ENCODE measurements around the gene OR52A5.
"Not testable (repeated sequence)": the region's sequence is repeated elsewhere in the genome, so short reads cannot be mapped to it uniquely, and the experiment has no call there.

OR52A5 gene

GRCh38 chr11:5137996-5138395 is at the start of gene OR52A5:
Gene OR52A5 (minus strand): TSS chr11:5138356. CDS start chr11:5132642, 5,714 bp downstream.
- no peak for DNase-seq

- no peak for DNase-seq
Measured at GRCh38 chr11:5178046-5178837, 40.1 kb upstream of the OR52A5 start.

DNA sequence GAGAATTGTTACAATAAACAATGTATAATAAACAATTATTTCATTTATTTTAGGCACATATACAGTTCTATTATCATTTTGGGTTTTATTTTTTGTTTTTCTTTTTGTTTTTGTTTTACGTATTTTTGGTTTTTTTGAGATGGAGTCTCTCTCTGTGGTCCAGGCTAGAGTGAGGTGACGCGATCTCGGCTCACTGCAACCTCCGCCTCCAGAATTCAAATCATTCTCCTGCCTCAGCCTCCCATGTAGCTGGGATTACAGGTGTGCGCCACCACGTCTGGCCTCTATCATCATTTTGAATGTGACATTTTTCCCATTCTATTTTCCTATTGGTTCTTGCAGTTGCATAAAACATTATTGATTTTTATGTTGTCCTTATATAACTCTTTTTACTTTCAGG is 36.8 kb upstream of the OR52A5 start:
- DNase-seq, result no peak

- no peak for DNase-seq
Measured at GRCh38 chr11:5171856-5172255, 33.7 kb upstream of the OR52A5 start.

DNA sequence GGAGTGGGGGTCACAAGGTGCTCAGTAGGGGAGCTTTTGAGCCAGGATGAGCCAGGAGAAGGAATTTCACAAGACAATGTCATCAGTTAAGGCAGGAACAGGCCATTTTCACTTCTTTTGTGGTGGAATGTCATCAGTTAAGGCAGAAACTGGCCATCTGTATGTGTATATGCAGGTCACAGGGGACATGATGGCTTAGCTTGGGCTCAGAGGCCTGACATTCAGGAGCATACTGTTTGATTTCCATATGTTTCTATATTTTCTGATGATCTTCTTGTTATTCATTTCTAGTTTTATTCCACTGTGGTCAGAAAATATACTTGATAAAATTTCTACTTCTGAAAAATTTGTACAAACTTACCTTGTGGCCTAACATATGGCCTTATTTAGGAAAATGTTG is 27.7 kb upstream of the OR52A5 start:
- not testable (repeated sequence) for DNase-seq

GRCh38 chr11:5164807-5165206 is 26.7 kb upstream of the OR52A5 start:
- not testable (repeated sequence) for DNase-seq

DNA sequence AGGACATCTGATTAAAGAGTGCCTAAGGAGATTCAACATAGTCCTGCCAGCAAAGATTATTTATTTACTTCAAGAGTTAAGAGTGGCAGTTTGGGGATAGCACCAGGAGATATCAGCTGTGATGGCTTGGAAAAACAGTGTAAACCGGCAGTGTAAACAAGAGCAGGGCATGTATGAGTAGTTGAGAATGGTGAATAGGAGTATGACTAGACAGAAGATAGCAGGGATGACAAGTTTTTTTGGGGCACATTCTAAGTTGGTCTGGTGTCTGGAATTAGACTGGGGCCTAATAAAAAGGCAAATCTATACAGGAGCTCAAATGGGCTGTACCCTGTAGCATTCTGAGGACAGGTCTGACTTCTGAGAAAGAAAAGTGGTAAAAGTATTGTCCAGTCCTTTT is 22.9 kb upstream of the OR52A5 start:
- not testable (repeated sequence) for DNase-seq

GRCh38 chr11:5160217-5160616 is 22.1 kb upstream of the OR52A5 start:
- DNase-seq, result not testable (repeated sequence)

- DNase-seq, result no peak
Measured at GRCh38 chr11:5159806-5160205, 21.6 kb upstream of the OR52A5 start.

DNA sequence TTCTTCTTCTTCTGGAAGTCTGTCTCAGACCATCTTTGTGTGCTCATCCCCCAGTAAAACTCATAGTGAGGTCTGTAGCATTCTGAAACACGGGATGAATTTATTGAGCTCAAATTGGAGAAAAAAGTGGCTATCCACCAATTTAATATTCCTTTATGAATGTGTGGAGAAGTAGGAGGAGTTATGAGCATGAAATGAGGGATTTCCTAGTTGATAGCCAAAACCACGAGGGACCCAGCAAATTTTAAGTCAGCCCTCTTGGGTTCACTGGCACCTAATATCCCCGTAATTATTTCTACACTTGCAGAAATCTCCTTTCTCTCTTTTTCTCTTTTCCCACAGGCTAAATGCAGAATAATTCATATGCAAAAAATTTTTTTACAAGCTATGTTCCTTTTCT is 16.5 kb upstream of the OR52A5 start, which contains the start of gene OR52A1:
OR52A1 (minus strand) TSS at position 101 of the 400 bp plus-strand sequence. CDS start 2,388 bp downstream, outside the sequence.
- no peak for DNase-seq

GRCh38 chr11:5153574-5154431 is 15.6 kb upstream of the OR52A5 start:
- no peak for DNase-seq

GRCh38 chr11:5151713-5152153 is 13.6 kb upstream of the OR52A5 start:
- no peak for DNase-seq

GRCh38 chr11:5144206-5144605 is 6.0 kb upstream of the OR52A5 start:
- not testable (repeated sequence) for DNase-seq

DNA sequence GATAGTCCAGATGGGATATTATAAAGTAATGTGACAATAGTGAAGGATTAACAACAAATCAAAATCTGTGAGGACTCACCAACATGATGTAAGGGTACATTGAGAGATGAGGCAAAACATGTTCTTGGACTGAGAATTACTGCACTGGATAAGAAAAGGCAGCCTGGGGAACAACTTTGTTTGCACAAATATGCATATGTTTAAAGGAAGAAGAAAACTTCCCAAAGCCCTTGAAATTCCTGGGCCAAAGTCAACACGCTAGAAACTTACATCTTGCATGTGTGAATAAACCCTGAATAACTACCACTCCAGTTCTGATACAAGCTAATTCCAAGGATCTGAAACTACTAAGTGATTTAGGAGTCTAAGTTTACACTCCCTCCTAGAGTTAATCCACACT is 1.1 kb downstream of the OR52A5 start:
- no peak for DNase-seq

GRCh38 chr11:5136261-5136660 is 1.9 kb downstream of the OR52A5 start:
- no peak for DNase-seq

DNA sequence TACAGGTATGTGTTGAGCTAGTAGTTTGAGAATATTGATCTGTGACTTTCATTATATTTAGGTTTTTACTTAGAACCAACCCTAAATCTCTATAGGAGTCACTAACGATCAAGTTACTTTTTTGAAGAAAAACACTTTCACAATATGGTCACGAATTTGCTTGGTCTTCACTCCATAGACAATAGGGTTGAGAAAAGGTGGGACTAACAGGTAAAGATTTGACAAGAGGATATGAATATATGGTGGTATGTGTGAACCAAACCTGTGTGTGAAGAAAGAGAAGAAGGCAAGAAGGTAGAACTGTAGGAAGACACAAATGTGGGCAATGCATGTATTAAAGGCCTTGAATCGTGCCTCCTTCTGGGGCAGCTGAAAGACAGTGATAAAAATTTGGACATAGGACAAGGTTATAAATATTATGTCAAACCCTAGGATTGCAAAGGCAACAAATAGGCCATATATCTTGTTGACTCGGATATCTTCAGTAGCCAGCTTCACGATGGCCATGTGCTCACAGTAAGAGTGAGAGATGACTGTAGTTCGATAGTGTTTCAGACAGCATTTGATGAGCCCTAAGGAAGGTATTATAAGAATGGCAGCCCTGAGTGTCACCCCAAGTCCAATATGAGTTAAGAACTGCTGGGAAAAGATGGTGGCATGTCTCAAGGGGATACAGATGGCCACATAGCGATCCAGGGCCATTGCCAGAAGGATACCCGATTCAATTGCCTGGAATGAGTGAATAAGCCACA is 6.4 kb downstream of the OR52A5 start:
- DNase-seq, result no peak

DNA sequence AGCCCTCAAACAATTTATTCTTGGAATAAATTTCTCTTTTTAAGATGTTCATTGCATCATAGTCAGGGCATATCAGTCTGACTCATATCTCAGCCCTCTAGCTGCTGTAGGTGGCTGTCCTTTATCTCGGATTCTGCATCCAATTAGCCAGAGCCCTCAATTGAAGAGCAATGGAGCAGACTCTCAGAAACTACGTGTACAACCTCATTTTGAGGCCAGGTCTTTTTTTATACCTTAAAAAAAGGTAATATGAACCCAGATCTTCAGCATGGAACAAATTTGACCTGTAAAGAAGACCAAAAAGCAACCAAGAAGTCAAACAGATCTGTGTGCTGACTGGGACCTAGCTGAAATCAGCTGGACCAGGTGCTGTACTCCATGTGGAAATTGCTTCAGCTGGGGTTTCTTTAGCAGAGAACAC is 8.7 kb downstream of the OR52A5 start:
- no peak for DNase-seq

DNA sequence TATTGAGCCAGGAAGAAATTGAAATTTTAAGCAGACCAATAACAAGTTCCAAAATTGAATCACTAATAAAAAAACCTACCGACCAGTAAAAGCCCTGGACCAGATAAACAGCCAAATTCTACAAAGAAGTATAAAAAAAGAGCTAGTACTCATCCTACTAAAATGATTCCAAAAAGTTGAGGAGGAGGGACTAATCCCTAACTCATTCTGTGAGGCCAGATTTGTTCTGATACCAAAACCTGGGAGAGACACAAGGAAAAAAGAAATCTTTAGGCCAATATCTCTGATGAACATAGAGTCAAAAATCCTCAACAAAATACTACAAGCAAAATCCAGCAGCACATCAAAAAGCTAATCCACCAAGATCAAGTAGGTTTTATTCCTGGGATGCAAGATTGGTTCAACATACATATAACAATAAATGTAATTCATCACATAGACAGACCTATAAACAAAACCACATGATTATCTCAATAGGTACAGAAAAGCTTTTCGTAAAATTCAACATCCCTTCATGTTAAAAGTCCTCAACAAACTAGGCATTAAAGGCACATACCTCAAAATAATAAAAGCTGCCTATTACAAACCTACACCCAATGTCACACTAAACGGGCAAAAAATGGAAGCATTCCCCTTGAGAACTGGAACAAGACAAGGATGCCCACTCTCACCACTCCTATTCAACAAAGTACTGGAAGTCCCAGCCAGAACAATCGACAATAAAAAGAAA is 13.1 kb downstream of the OR52A5 start:
- DNase-seq, result no peak

- peak; percentile 72 for DNase-seq
Measured at GRCh38 chr11:5123802-5124521, 14.2 kb downstream of the OR52A5 start.

- DNase-seq, result no peak
Measured at GRCh38 chr11:5118893-5119292, 19.3 kb downstream of the OR52A5 start.

DNA sequence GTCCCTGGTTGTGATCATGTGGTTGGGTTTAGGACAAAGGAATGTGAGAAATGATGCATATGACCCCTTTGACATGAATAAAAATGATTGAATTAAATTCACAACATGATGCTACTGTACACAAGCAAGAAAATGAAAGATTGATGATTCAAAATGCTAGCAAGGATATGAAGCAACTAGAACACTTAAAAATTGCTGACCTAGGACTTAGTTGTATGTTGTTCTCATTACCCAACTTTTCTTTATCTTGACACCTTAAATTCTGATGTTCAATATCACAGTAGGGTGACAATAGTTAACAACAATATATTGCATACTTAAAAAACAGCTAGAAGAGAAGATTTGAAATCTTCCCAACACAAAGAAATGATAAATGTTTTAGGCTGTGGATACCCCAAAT is 20.6 kb downstream of the OR52A5 start:
- no peak for DNase-seq

DNA sequence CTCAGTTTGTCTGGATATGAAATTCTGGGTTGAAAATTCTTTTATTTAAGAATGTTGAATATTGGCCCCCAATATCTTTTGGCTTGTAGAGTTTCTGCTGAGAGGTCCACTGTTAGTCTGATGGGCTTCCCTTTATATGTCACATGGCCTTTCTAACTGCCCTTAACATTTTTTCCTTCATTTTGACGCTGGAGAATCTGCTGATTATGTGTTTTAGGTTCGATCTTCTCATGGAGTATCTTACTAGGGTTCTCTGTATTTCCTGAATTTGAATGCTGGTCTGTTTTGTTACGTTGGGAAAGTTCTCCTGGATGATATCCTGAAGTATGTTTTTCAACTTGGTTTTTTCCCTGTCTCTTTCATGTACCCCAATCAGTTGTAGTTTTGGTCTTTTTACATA is 22.8 kb downstream of the OR52A5 start:
- no peak for DNase-seq

Measured in activated CD8-positive, alpha-beta memory T cell treated with anti-CD3 and anti-CD28 coated beads for 24 hours (primary cell).